Mesendoderm (in vitro differentiated cells): ENCODE results near the gene NDC80.

Source experiments
- DNase-seq: peaks from one replicate; pipeline ENCODE4 v3.0.0; 2013
- H2AK5ac ChIP-seq: 2 replicates; pipeline ENCODE4 v1.6.1; 2013; ENCODE audit warnings: low read length, inconsistent platforms
- H2BK120ac ChIP-seq: 2 replicates; pipeline ENCODE4 v1.6.1; 2013; ENCODE audit warnings: low read depth, mild to moderate bottlenecking, low read length, moderate library complexity, mixed read lengths
- H2BK15ac ChIP-seq: replicated peaks from 2 replicates; pipeline ENCODE4 v1.6.1; 2013; ENCODE audit warnings: low read depth, mild to moderate bottlenecking, moderate library complexity
- H2BK5ac ChIP-seq: 2 replicates; pipeline ENCODE4 v1.6.1; 2013; ENCODE audit warnings: low read length, inconsistent platforms
- H3K18ac ChIP-seq: 2 replicates; pipeline ENCODE4 v1.6.1; 2013; ENCODE audit warnings: mild to moderate bottlenecking, low read length, mixed read lengths
- H3K23ac ChIP-seq: one replicate; pipeline ENCODE4 v1.6.1; 2013; ENCODE audit warnings: low read length
- H3K27ac ChIP-seq: 2 replicates; pipeline ENCODE4 v1.5.1; 2013; ENCODE audit warnings: low read depth, mild to moderate bottlenecking, inconsistent platforms, low read length, moderate library complexity
- H3K27me3 ChIP-seq: 2 replicates; pipeline ENCODE4 v1.6.1; 2013; ENCODE audit warnings: low read length, control low read depth, mild to moderate bottlenecking, inconsistent platforms; ENCODE audit not compliant: insufficient read depth, poor library complexity
- H3K36me3 ChIP-seq: 2 replicates; pipeline ENCODE4 v1.6.1; 2013; ENCODE audit warnings: low read length, inconsistent platforms; ENCODE audit not compliant: control insufficient read depth, insufficient read depth
- H3K4ac ChIP-seq: one replicate; pipeline ENCODE4 v1.6.1; 2013; ENCODE audit warnings: low read depth, mild to moderate bottlenecking, low read length, moderate library complexity
- H3K4me1 ChIP-seq: 2 replicates; pipeline ENCODE4 v1.6.1; 2013; ENCODE audit warnings: low read depth, low read length, inconsistent platforms; ENCODE audit not compliant: control insufficient read depth
- H3K4me2 ChIP-seq: 2 replicates; pipeline ENCODE4 v1.6.1; 2013; ENCODE audit warnings: low read length
- H3K4me3 ChIP-seq: 2 replicates; pipeline ENCODE4 v1.5.1; 2013; ENCODE audit warnings: mild to moderate bottlenecking, low read length
- H3K56ac ChIP-seq: one replicate; pipeline ENCODE4 v1.6.1; 2013; ENCODE audit warnings: low read length
- H3K79me1 ChIP-seq: 2 replicates; pipeline ENCODE4 v1.6.1; 2013; ENCODE audit warnings: low read length, inconsistent platforms
- H3K79me2 ChIP-seq: 2 replicates; pipeline ENCODE4 v1.6.1; 2013; ENCODE audit warnings: mild to moderate bottlenecking, low read length; ENCODE audit not compliant: control insufficient read depth, insufficient read depth
- H3K9ac ChIP-seq: 2 replicates; pipeline ENCODE4 v1.6.1; 2013; ENCODE audit warnings: low read length, inconsistent platforms
- H4K5ac ChIP-seq: one replicate; pipeline ENCODE4 v1.6.1; 2013; ENCODE audit warnings: low read length
- H4K8ac ChIP-seq: one replicate; pipeline ENCODE4 v1.6.1; 2013; ENCODE audit warnings: low read depth, mild to moderate bottlenecking, control low read depth, low read length, moderate library complexity
- WGBS: extraction: QIAGEN DNeasy Blood & Tissue Kit; methylation state at CpG from one replicate; pipeline ENCODE4 v1.1.7; 2013; ENCODE audit warnings: low lambda C conversion rate, missing lambda C conversion rate; ENCODE audit not compliant: insufficient coverage; ENCODE audit errors: extremely low coverage; 5-methylcytosine and 5-hydroxymethylcytosine counted together

Gene NDC80

GRCh38 chr18:2570772-2571199, 571 bp upstream of the NDC80 start:
- WGBS: no CpG with 5 or more reads among the region's 16 CpGs
- Histone ChIP-seq H2BK120ac (no peak overlapping the region), H4K8ac (no peak overlapping the region), H2BK5ac (peak overlapping the region; percentile 70), H2AK5ac (no peak overlapping the region), H3K27me3 (no peaks in the 10 kb centered on the region), H2BK15ac (no peak overlapping the region), H3K23ac (no peak overlapping the region), H3K9ac (peak overlapping the region; percentile 97), H3K79me2 (peaks cover 30% of the 10 kb centered on the region), H3K36me3 (no peaks in the 10 kb centered on the region), H3K4me1 (peaks cover 7% of the 10 kb centered on the region), H3K18ac (peak overlapping the region; percentile 33), H3K56ac (peak overlapping the region; percentile 89), H3K4me3 (peak overlapping the region; percentile 97), H3K4me2 (peak overlapping the region; percentile 84), H3K4ac (peak overlapping the region; percentile 75), H3K27ac (peak overlapping the region; percentile 42), H3K79me1 (peaks cover 6% of the 10 kb centered on the region), H4K5ac (no peak overlapping the region)
- peak; percentile 82 for DNase-seq

- H4K5ac ChIP-seq: no peak overlapping the region
- H4K8ac ChIP-seq: no peak overlapping the region
- H3K18ac ChIP-seq: no peak overlapping the region
- no peak overlapping the region for H3K4ac ChIP-seq
- peak overlapping the region; percentile 97 for H3K4me3 ChIP-seq
- peaks cover 30% of the 10 kb centered on the region for H3K79me2 ChIP-seq
- H2AK5ac ChIP-seq: no peak overlapping the region
- no peak overlapping the region for H2BK15ac ChIP-seq
- H3K56ac ChIP-seq: peak overlapping the region; percentile 89
- peak; percentile 5 for DNase-seq
- WGBS: no CpG with 5 or more reads among the region's 1 CpG
- peaks cover 7% of the 10 kb centered on the region for H3K4me1 ChIP-seq
- H3K23ac ChIP-seq: no peak overlapping the region
- no peak overlapping the region for H2BK120ac ChIP-seq
- peak overlapping the region; percentile 72 for H3K4me2 ChIP-seq
- H3K27ac ChIP-seq: no peak overlapping the region
- no peaks in the 10 kb centered on the region for H3K36me3 ChIP-seq
- H2BK5ac ChIP-seq: no peak overlapping the region
- no peaks in the 10 kb centered on the region for H3K27me3 ChIP-seq
- peak overlapping the region; percentile 97 for H3K9ac ChIP-seq
- H3K79me1 ChIP-seq: peaks cover 6% of the 10 kb centered on the region
Measured at GRCh38 chr18:2572171-2572569, 813 bp downstream of the NDC80 start.

- H2BK5ac ChIP-seq: no peak overlapping the region
- no peak overlapping the region for H2BK15ac ChIP-seq
- no peak overlapping the region for H4K8ac ChIP-seq
- H2BK120ac ChIP-seq: no peak overlapping the region
- WGBS: no CpG with 5 or more reads among the region's 5 CpGs
- no peak for DNase-seq
- peaks cover 6% of the 10 kb centered on the region for H3K79me1 ChIP-seq
- H3K23ac ChIP-seq: no peak overlapping the region
- H3K9ac ChIP-seq: peak overlapping the region; percentile 97
- H4K5ac ChIP-seq: no peak overlapping the region
- no peaks in the 10 kb centered on the region for H3K36me3 ChIP-seq
- peak overlapping the region; percentile 15 for H3K4me2 ChIP-seq
- peaks cover 30% of the 10 kb centered on the region for H3K79me2 ChIP-seq
- no peaks in the 10 kb centered on the region for H3K27me3 ChIP-seq
- no peak overlapping the region for H3K18ac ChIP-seq
- peaks cover 7% of the 10 kb centered on the region for H3K4me1 ChIP-seq
- H3K4me3 ChIP-seq: no peak overlapping the region
- H3K56ac ChIP-seq: no peak overlapping the region
- H3K27ac ChIP-seq: no peak overlapping the region
- H2AK5ac ChIP-seq: no peak overlapping the region
- no peak overlapping the region for H3K4ac ChIP-seq
Measured at GRCh38 chr18:2572892-2573291, 1.5 kb downstream of the NDC80 start.

GRCh38 chr18:2573408-2573807, 2.1 kb downstream of the NDC80 start:
- Histone ChIP-seq H3K9ac (peak overlapping the region; percentile 97), H3K27ac (no peak overlapping the region), H4K8ac (no peak overlapping the region), H3K79me1 (peaks cover 6% of the 10 kb centered on the region), H3K23ac (no peak overlapping the region), H2AK5ac (no peak overlapping the region), H4K5ac (no peak overlapping the region), H3K18ac (no peak overlapping the region), H3K4me1 (peaks cover 7% of the 10 kb centered on the region), H3K56ac (no peak overlapping the region), H2BK120ac (no peak overlapping the region), H3K4me2 (no peak overlapping the region), H3K36me3 (peaks cover under 1% of the 10 kb centered on the region), H3K4me3 (no peak overlapping the region), H2BK15ac (no peak overlapping the region), H3K27me3 (no peaks in the 10 kb centered on the region), H3K4ac (no peak overlapping the region), H2BK5ac (no peak overlapping the region), H3K79me2 (peaks cover 30% of the 10 kb centered on the region)
- WGBS: no CpG with 5 or more reads among the region's 2 CpGs
- no peak for DNase-seq

- H3K79me1 ChIP-seq: no peaks in the 10 kb centered on the region
Measured at GRCh38 chr18:2587788-2588187, 16.4 kb downstream of the NDC80 start.

GRCh38 chr18:2588666-2589344, 17.4 kb downstream of the NDC80 start:
- Histone ChIP-seq H3K18ac (no peak overlapping the region), H2AK5ac (no peak overlapping the region), H4K8ac (no peak overlapping the region), H3K27ac (no peak overlapping the region), H3K79me1 (no peaks in the 10 kb centered on the region), H3K79me2 (no peaks in the 10 kb centered on the region), H3K23ac (no peak overlapping the region), H3K27me3 (no peaks in the 10 kb centered on the region), H3K9ac (no peak overlapping the region), H2BK15ac (no peak overlapping the region), H3K4me3 (no peak overlapping the region), H2BK5ac (no peak overlapping the region), H2BK120ac (no peak overlapping the region), H3K36me3 (peaks cover 3% of the 10 kb centered on the region), H3K56ac (no peak overlapping the region), H4K5ac (no peak overlapping the region), H3K4me2 (no peak overlapping the region), H3K4ac (no peak overlapping the region), H3K4me1 (no peaks in the 10 kb centered on the region)
- DNase-seq: no peak
- WGBS: 100% methylated on average over 1 of the region's 5 CpGs

More at GRCh38 chr18:2587788-2588187, 16.4 kb downstream of the NDC80 start:
- peaks cover 3% of the 10 kb centered on the region for H3K36me3 ChIP-seq
- H2BK5ac ChIP-seq: no peak overlapping the region
- no peak overlapping the region for H3K27ac ChIP-seq
- no CpG with 5 or more reads among the region's 3 CpGs for WGBS
- no peak overlapping the region for H3K56ac ChIP-seq
- no peak for DNase-seq
- H3K4me1 ChIP-seq: no peaks in the 10 kb centered on the region
- no peak overlapping the region for H2BK120ac ChIP-seq
- H2AK5ac ChIP-seq: no peak overlapping the region
- no peak overlapping the region for H3K18ac ChIP-seq
- no peak overlapping the region for H3K4me3 ChIP-seq
- no peak overlapping the region for H3K9ac ChIP-seq
- no peak overlapping the region for H4K5ac ChIP-seq
- no peaks in the 10 kb centered on the region for H3K27me3 ChIP-seq
- H4K8ac ChIP-seq: no peak overlapping the region
- no peak overlapping the region for H2BK15ac ChIP-seq
- H3K4ac ChIP-seq: no peak overlapping the region
- no peak overlapping the region for H3K23ac ChIP-seq
- no peak overlapping the region for H3K4me2 ChIP-seq
- no peaks in the 10 kb centered on the region for H3K79me2 ChIP-seq
